HepG2 (cell line): Measurements from ENCODE around the gene PDLIM4. TPM values are rescaled to one million over a fixed set of nuclear protein-coding genes. Genes with fewer than 3 reads are reported as not detected.

Experiments used
- ARHGAP35 ChIP-seq: sonication (generic); formaldehyde crosslinking; IDR thresholded peaks from 2 replicates; pipeline ENCODE4 v1.9.0; 2022; ENCODE audit warnings: mild to moderate bottlenecking, inconsistent platforms, moderate library complexity, missing genetic modification reagents, borderline replicate concordance
- ATF1 ChIP-seq: IDR thresholded peaks from 2 replicates; pipeline ENCODE4 v1.6.1; 2016; ENCODE audit warnings: mild to moderate bottlenecking, control low read depth
- CENPX ChIP-seq: sonication (generic); formaldehyde crosslinking; IDR thresholded peaks from 2 replicates; pipeline ENCODE4 v1.9.0; 2021; ENCODE audit warnings: mild to moderate bottlenecking, missing genetic modification reagents, moderate library complexity
- CSRNP2 ChIP-seq: sonication (generic); formaldehyde crosslinking; conservative IDR thresholded peaks from 2 replicates; pipeline ENCODE4 v1.8.0; 2022; ENCODE audit warnings: low read depth, missing genetic modification reagents
- DNMT1 ChIP-seq: sonication (generic); formaldehyde crosslinking; IDR thresholded peaks from 2 replicates; pipeline ENCODE4 v1.5.1; 2020; ENCODE audit warnings: mild to moderate bottlenecking, missing genetic modification reagents
- GRHL1 ChIP-seq: sonication (generic); formaldehyde crosslinking; conservative IDR thresholded peaks from 2 replicates; pipeline ENCODE4 v1.8.0; 2022; ENCODE audit warnings: missing genetic modification reagents
- HMGXB4 ChIP-seq, 2 experiments: sonication (generic) in 1 of 2; formaldehyde crosslinking in 1 of 2; IDR thresholded peaks; 2 replicates each; pipeline versions ENCODE4 v1.4.0 to v1.6.1; 2018 to 2020; ENCODE audit warnings: missing genetic modification reagents in 2 of 2, borderline replicate concordance in 1 of 2, low read depth in 1 of 2, mild to moderate bottlenecking in 1 of 2, missing biosample characterization in 1 of 2
- NFKBIZ ChIP-seq: IDR thresholded peaks from 2 replicates; pipeline ENCODE4 v1.6.1; 2018; ENCODE audit warnings: missing genetic modification reagents, missing compliant biosample characterization
- THAP11 ChIP-seq: IDR thresholded peaks from 2 replicates; pipeline ENCODE4 v1.6.1; 2016; ENCODE audit warnings: missing biosample characterization, missing genetic modification reagents
- ZNF460 ChIP-seq: sonication (generic); formaldehyde crosslinking; IDR thresholded peaks from 2 replicates; pipeline ENCODE4 v1.5.1; 2020; ENCODE audit warnings: missing genetic modification reagents, mild to moderate bottlenecking, borderline replicate concordance
- ZNF512B ChIP-seq: sonication (generic); formaldehyde crosslinking; IDR thresholded peaks from 2 replicates; pipeline ENCODE4 v1.5.1; 2020; ENCODE audit warnings: missing genetic modification reagents, mild to moderate bottlenecking, borderline replicate concordance
- ZNF574 ChIP-seq: sonication (generic); formaldehyde crosslinking; IDR thresholded peaks from 2 replicates; pipeline ENCODE4 v1.4.0; 2020; ENCODE audit warnings: missing genetic modification reagents
- ZNF674 ChIP-seq: sonication (generic); formaldehyde crosslinking; IDR thresholded peaks from 2 replicates; pipeline ENCODE4 v1.5.0; 2020; ENCODE audit warnings: low read depth, mild to moderate bottlenecking, missing genetic modification reagents
- ZSCAN5A ChIP-seq: sonication (generic); formaldehyde crosslinking; IDR thresholded peaks from 2 replicates; pipeline ENCODE4 v1.8.0; 2022; ENCODE audit warnings: mild to moderate bottlenecking, missing genetic modification reagents, borderline replicate concordance
- polyA plus RNA-seq, 8 experiments: library from polyadenylated mRNA; depleted of rRNA in 3 of 8; stranded (reverse) in 7 of 8; unstranded in 1 of 8; fragments of >200 nt; fragmentation: Illumina TruSeq in 4 of 8; extraction: Trizol in 4 of 8; gene quantifications; 2 replicates each; pipeline versions ENCODE4 v1.2.1 to v1.2.3, GENCODE V29; 2011 to 2016; ENCODE audit warnings: low read depth in 4 of 8, missing spikeins in 1 of 8, mixed read lengths in 1 of 8; ENCODE audit not compliant: insufficient read depth in 1 of 8
- total RNA-seq, 5 experiments: library from RNA; depleted of rRNA; stranded (reverse); fragments of >200 nt; fragmentation: Illumina TruSeq; extraction: Trizol; gene quantifications; 2 replicates each; pipeline ENCODE4 v1.2.3, GENCODE V29; 2016; ENCODE audit warnings: low read depth in 1 of 5

PDLIM4 gene
- total and polyA plus RNA-seq, 2 of the 13 experiments (the other 11 are each of a cell fraction or from before 2014, with no cell fraction given), result 1.1 to 2.3 TPM

- TF ChIP-seq ARHGAP35 (CRISPR knock-in tag) (peak; percentile 82; the same call in 1 of the 2 replicates), HMGXB4 (CRISPR knock-in tag; IDR thresholded peaks at IDR 0.05; ENCODE audit: borderline replicate concordance in 1 of 2, low read depth in 1 of 2) (peak; percentile 61 to 64; a peak in 3 of 4 replicates), NFKBIZ (no peak), ZNF460 (CRISPR knock-in tag) (no peak), DNMT1 (CRISPR knock-in tag) (peak; percentile 8; the same call in 1 of the 2 replicates), CENPX (no peak), ATF1 (CRISPR knock-in tag) (peak; percentile 58), ZSCAN5A (CRISPR knock-in tag) (no peak), ZNF512B (no peak), CSRNP2 (CRISPR knock-in tag) (no peak), ZNF574 (CRISPR knock-in tag) (peak; percentile 10), THAP11 (peak; percentile 48), ZNF674 (peak; percentile 20; the same call in 1 of the 2 replicates), GRHL1 (CRISPR knock-in tag) (no peak)
Measured at GRCh38 chr5:132293066-132293991, 35.8 kb downstream of the PDLIM4 start (continued).
